Neuronal stem cell (in vitro differentiated cells): ENCODE measurements around the gene TAMALIN.

Source experiments
- DNase-seq: peaks from one replicate; pipeline ENCODE4 v3.0.0-alpha.2; 2013; ENCODE audit warnings: low spot score
- H2AFZ ChIP-seq: one replicate; pipeline ENCODE4 v1.6.1; 2013; ENCODE audit warnings: mild to moderate bottlenecking, low read length, inconsistent platforms
- H2AK5ac ChIP-seq: 2 replicates; pipeline ENCODE4 v1.6.1; 2013; ENCODE audit warnings: low read depth, mild to moderate bottlenecking, inconsistent platforms, low read length, moderate library complexity, mixed read lengths
- H2BK120ac ChIP-seq: 2 replicates; pipeline ENCODE4 v1.6.1; 2013; ENCODE audit warnings: low read depth, mild to moderate bottlenecking, inconsistent platforms, low read length, moderate library complexity, mixed read lengths
- H2BK12ac ChIP-seq: one replicate; pipeline ENCODE4 v1.6.1; 2013; ENCODE audit warnings: low read length, inconsistent platforms
- H2BK15ac ChIP-seq: 2 replicates; pipeline ENCODE4 v1.6.1; 2013; ENCODE audit warnings: mild to moderate bottlenecking, low read length, inconsistent platforms, mixed read lengths
- H2BK5ac ChIP-seq: one replicate; pipeline ENCODE4 v1.6.1; 2013; ENCODE audit warnings: inconsistent platforms, mild to moderate bottlenecking, low read length, moderate library complexity
- H3K14ac ChIP-seq: one replicate; pipeline ENCODE4 v1.6.1; 2013; ENCODE audit warnings: low read length, inconsistent platforms
- H3K18ac ChIP-seq: 2 replicates; pipeline ENCODE4 v1.6.1; 2013; ENCODE audit warnings: low read length, inconsistent platforms
- H3K23ac ChIP-seq: 2 replicates; pipeline ENCODE4 v1.6.1; 2013; ENCODE audit warnings: low read depth, mild to moderate bottlenecking, mixed read lengths, low read length, inconsistent platforms; ENCODE audit not compliant: poor library complexity
- H3K27ac ChIP-seq: replicated peaks from 3 replicates; pipeline ENCODE4 v1.5.1; 2013; ENCODE audit warnings: low read length, inconsistent platforms
- H3K27me3 ChIP-seq, 3 experiments: 2 replicates each; pipeline ENCODE4 v1.6.1; 2013; ENCODE audit warnings: low read length in 3 of 3, mild to moderate bottlenecking in 2 of 3, inconsistent platforms in 1 of 3, low read depth in 1 of 3, mixed read lengths in 1 of 3, moderate library complexity in 1 of 3; ENCODE audit not compliant: control insufficient read depth in 3 of 3, insufficient read depth in 3 of 3
- H3K36me3 ChIP-seq, 2 donors: replicated peaks in 1 of 2; 2 replicates each; pipeline ENCODE4 v1.6.1; 2013; ENCODE audit warnings: low read length in 2 of 2; ENCODE audit not compliant: control insufficient read depth in 2 of 2, insufficient read depth in 2 of 2
- H3K4ac ChIP-seq: 2 replicates; pipeline ENCODE4 v1.6.1; 2013; ENCODE audit warnings: inconsistent platforms, mild to moderate bottlenecking, low read length, moderate library complexity
- H3K4me1 ChIP-seq, 2 donors: 1 replicate in 1 of 2; 2 replicates in 1 of 2; pipeline ENCODE4 v1.6.1; 2013; ENCODE audit warnings: low read length in 2 of 2, low read depth in 1 of 2; ENCODE audit not compliant: control insufficient read depth in 2 of 2, insufficient read depth in 1 of 2
- H3K4me2 ChIP-seq: one replicate; pipeline ENCODE4 v1.6.1; 2013; ENCODE audit warnings: mild to moderate bottlenecking, low read length, inconsistent platforms; ENCODE audit not compliant: insufficient read depth, poor library complexity, severe bottlenecking
- H3K4me3 ChIP-seq, 2 donors: 2 replicates each; pipeline ENCODE4 v1.5.1; 2013; ENCODE audit warnings: low read length in 2 of 2, mild to moderate bottlenecking in 2 of 2, inconsistent platforms in 1 of 2, moderate library complexity in 1 of 2
- H3K79me1 ChIP-seq: one replicate; pipeline ENCODE4 v1.6.1; 2013; ENCODE audit warnings: low read depth, mild to moderate bottlenecking, inconsistent platforms, low read length, moderate library complexity
- H3K9ac ChIP-seq: one replicate; pipeline ENCODE4 v1.6.1; 2013; ENCODE audit warnings: mild to moderate bottlenecking, low read depth, low read length, inconsistent platforms; ENCODE audit not compliant: poor library complexity
- H3K9me3 ChIP-seq, 2 donors: replicated peaks in 1 of 2; 2 replicates each; pipeline versions ENCODE3 to v1.6.1; 2013; ENCODE audit warnings: low read length in 2 of 2, mild to moderate bottlenecking in 2 of 2, inconsistent platforms in 1 of 2, low read depth in 1 of 2, mixed read lengths in 1 of 2, moderate library complexity in 1 of 2; ENCODE audit not compliant: control insufficient read depth in 2 of 2, insufficient read depth in 1 of 2
- H4K8ac ChIP-seq: one replicate; pipeline ENCODE4 v1.6.1; 2013; ENCODE audit warnings: low read depth, mild to moderate bottlenecking, inconsistent platforms, low read length, moderate library complexity
- H4K91ac ChIP-seq: one replicate; pipeline ENCODE4 v1.6.1; 2013; ENCODE audit warnings: low read length, low read depth, mild to moderate bottlenecking, inconsistent platforms; ENCODE audit not compliant: poor library complexity
- WGBS, 2 donors: extraction: QIAGEN DNeasy Blood & Tissue Kit; methylation state at CpG; one replicate each; pipeline ENCODE4 v1.1.7; 2013; ENCODE audit warnings: missing lambda C conversion rate in 2 of 2, mixed read lengths in 1 of 2; ENCODE audit not compliant: insufficient read length in 2 of 2, insufficient replicate concordance in 1 of 2; ENCODE audit errors: extremely low coverage in 2 of 2; 5-methylcytosine and 5-hydroxymethylcytosine counted together

The TAMALIN gene

GRCh38 chr12:51972422-51972812, 34.3 kb upstream of the TAMALIN start:
- DNase-seq = no peak
- H3K36me3 ChIP-seq = peaks cover 3 to 58% of the 10 kb centered on the region in 2 donors
- no peak overlapping the region for H3K4me3 ChIP-seq

GRCh38 chr12:51972849-51973273, 33.9 kb upstream of the TAMALIN start:
- Histone ChIP-seq H2BK12ac (no peak overlapping the region), H2AK5ac (no peak overlapping the region), H3K4ac (no peak overlapping the region), H3K4me1 (peaks cover 6 to 7% of the 10 kb centered on the region in 2 donors), H3K23ac (no peak overlapping the region), H3K27me3 (no peaks in the 10 kb centered on the region), H2BK15ac (no peak overlapping the region), H2AFZ (no peak overlapping the region), H3K27ac (peak overlapping the region; percentile 5), H2BK5ac (no peak overlapping the region), H3K4me3 (no peak overlapping the region), H2BK120ac (no peak overlapping the region), H4K8ac (no peak overlapping the region), H3K9ac (no peak overlapping the region), H3K79me1 (peaks cover 3% of the 10 kb centered on the region), H3K36me3 (peaks cover 3 to 63% of the 10 kb centered on the region in 2 donors), H4K91ac (no peak overlapping the region), H3K4me2 (no peak overlapping the region), H3K18ac (no peak overlapping the region), H3K9me3 (peaks cover 0 to 2% of the 10 kb centered on the region in 2 donors), H3K14ac (no peak overlapping the region)
- DNase-seq = no peak
- WGBS, 2 donors = no CpG with 5 or more reads among the region's 9 CpGs

More at GRCh38 chr12:51972422-51972812, 34.3 kb upstream of the TAMALIN start:
- Histone ChIP-seq H4K8ac (no peak overlapping the region), H3K18ac (no peak overlapping the region), H3K79me1 (peaks cover 3% of the 10 kb centered on the region), H2BK15ac (no peak overlapping the region), H2BK120ac (no peak overlapping the region), H2AK5ac (no peak overlapping the region), H3K27me3 (no peaks in the 10 kb centered on the region), H3K4me2 (no peak overlapping the region), H3K23ac (no peak overlapping the region), H4K91ac (no peak overlapping the region), H2BK5ac (no peak overlapping the region), H3K9me3 (peaks cover 0 to 2% of the 10 kb centered on the region in 2 donors), H2BK12ac (no peak overlapping the region), H3K4ac (no peak overlapping the region), H3K14ac (no peak overlapping the region), H3K9ac (no peak overlapping the region), H2AFZ (no peak overlapping the region), H3K27ac (no peak overlapping the region), H3K4me1 (peaks cover 6 to 7% of the 10 kb centered on the region in 2 donors)
- WGBS, 2 donors = no CpG with 5 or more reads among the region's 5 CpGs

- Histone ChIP-seq H2BK5ac (no peak overlapping the region), H3K27ac (no peak overlapping the region), H2BK12ac (no peak overlapping the region), H3K79me1 (peaks cover 3% of the 10 kb centered on the region), H3K4ac (no peak overlapping the region), H3K18ac (no peak overlapping the region), H3K4me1 (peaks cover 6 to 7% of the 10 kb centered on the region in 2 donors), H3K14ac (no peak overlapping the region), H4K91ac (no peak overlapping the region), H3K9ac (no peak overlapping the region), H2BK15ac (no peak overlapping the region), H3K23ac (no peak overlapping the region), H2BK120ac (no peak overlapping the region), H3K27me3 (no peaks in the 10 kb centered on the region), H2AFZ (no peak overlapping the region), H3K9me3 (peaks cover 0 to 2% of the 10 kb centered on the region in 2 donors), H3K4me3 (no peak overlapping the region), H3K4me2 (no peak overlapping the region), H3K36me3 (peaks cover 3 to 64% of the 10 kb centered on the region in 2 donors), H2AK5ac (no peak overlapping the region), H4K8ac (no peak overlapping the region)
- no CpG with 5 or more reads among the region's 4 CpGs for WGBS, 2 donors
- no peak for DNase-seq
These were observed 33.2 kb upstream of the TAMALIN start for GRCh38 chr12:51973560-51973959.

- H2AK5ac ChIP-seq = no peak overlapping the region
- no peak overlapping the region for H2AFZ ChIP-seq
- DNase-seq = no peak
- H2BK15ac ChIP-seq = no peak overlapping the region
- H3K9ac ChIP-seq = no peak overlapping the region
- no peak overlapping the region for H3K27ac ChIP-seq
- no peak overlapping the region for H4K91ac ChIP-seq
- H3K23ac ChIP-seq = no peak overlapping the region
- no peak overlapping the region for H3K14ac ChIP-seq
- no peak overlapping the region for H3K18ac ChIP-seq
- H3K27me3 ChIP-seq = no peaks in the 10 kb centered on the region
- peaks cover 3% of the 10 kb centered on the region for H3K79me1 ChIP-seq
- H3K4me1 ChIP-seq = peaks cover 6 to 7% of the 10 kb centered on the region in 2 donors
- H4K8ac ChIP-seq = no peak overlapping the region
- H3K4me3 ChIP-seq = no peak overlapping the region
- H3K36me3 ChIP-seq = peaks cover 5 to 57% of the 10 kb centered on the region in 2 donors
- H3K4ac ChIP-seq = no peak overlapping the region
- peaks cover 0 to 2% of the 10 kb centered on the region in 2 donors for H3K9me3 ChIP-seq
- H2BK120ac ChIP-seq = no peak overlapping the region
- H3K4me2 ChIP-seq = no peak overlapping the region
- H2BK5ac ChIP-seq = no peak overlapping the region
- no peak overlapping the region for H2BK12ac ChIP-seq
- no CpG with 5 or more reads among the region's 2 CpGs for WGBS, 2 donors
These were observed 32.1 kb upstream of the TAMALIN start for GRCh38 chr12:51974646-51975045.
